Colonic mucosa (tissue), 4 donors: ENCODE data around the gene TMEM95. TPM values are rescaled to one million over a fixed set of nuclear protein-coding genes. Genes with fewer than 3 reads are reported as not detected.

Experiments used
- DNase-seq: peaks from one replicate; pipeline ENCODE4 v3.0.0-alpha.2; 2020
- H3K27ac ChIP-seq: fragments of 200-600 bp; one replicate; pipeline ENCODE4 v1.8.0; 2021
- H3K27me3 ChIP-seq: fragments of 200-600 bp; one replicate; pipeline ENCODE4 v1.8.0; 2021
- H3K36me3 ChIP-seq: fragments of 200-600 bp; one replicate; pipeline ENCODE4 v1.8.0; 2021
- H3K4me1 ChIP-seq: fragments of 200-600 bp; one replicate; pipeline ENCODE4 v1.8.0; 2021; ENCODE audit warnings: mild to moderate bottlenecking
- H3K4me3 ChIP-seq: fragments of 200-600 bp; one replicate; pipeline ENCODE4 v1.8.0; 2021
- H3K9ac ChIP-seq, 2 donors: one replicate each; pipeline ENCODE4 v1.7.0; 2013; ENCODE audit warnings: control low read depth in 2 of 2, low read depth in 2 of 2, low read length in 2 of 2
- H3K9me3 ChIP-seq: fragments of 200-600 bp; one replicate; pipeline ENCODE4 v1.8.0; 2021
- intact Hi-C: fragments of 100-400 bp; cut with DNase I; formaldehyde crosslinking; loops from one replicate; pipeline ENCODE4 v1.14.1; 2022
- total RNA-seq, 2 donors: library from RNA; stranded (reverse); fragmentation: NEBNext Ultra II Directional in 1 of 2; extraction: Animal tissue kit (Norgen Biotek cat#: 25700) in 1 of 2; gene quantifications; one replicate each; pipeline ENCODE4 v1.2.1, GENCODE V29; 2021
- TF ChIP-seq, protein P1 (sequence below): fragments of 200-600 bp; IDR thresholded peaks from one replicate; pipeline ENCODE4 v1.8.0; 2022; ENCODE audit warnings: antibody characterized with exemption, mild to moderate bottlenecking
- donor health status: healthy.
- donor health status: DM: no; HTN: no; CAD: no.
- donor health status: DM: no; HTN: no; CAD: no.

The TMEM95 gene
- total RNA-seq, 2 donors from 2014 or later = not detected

DNA sequence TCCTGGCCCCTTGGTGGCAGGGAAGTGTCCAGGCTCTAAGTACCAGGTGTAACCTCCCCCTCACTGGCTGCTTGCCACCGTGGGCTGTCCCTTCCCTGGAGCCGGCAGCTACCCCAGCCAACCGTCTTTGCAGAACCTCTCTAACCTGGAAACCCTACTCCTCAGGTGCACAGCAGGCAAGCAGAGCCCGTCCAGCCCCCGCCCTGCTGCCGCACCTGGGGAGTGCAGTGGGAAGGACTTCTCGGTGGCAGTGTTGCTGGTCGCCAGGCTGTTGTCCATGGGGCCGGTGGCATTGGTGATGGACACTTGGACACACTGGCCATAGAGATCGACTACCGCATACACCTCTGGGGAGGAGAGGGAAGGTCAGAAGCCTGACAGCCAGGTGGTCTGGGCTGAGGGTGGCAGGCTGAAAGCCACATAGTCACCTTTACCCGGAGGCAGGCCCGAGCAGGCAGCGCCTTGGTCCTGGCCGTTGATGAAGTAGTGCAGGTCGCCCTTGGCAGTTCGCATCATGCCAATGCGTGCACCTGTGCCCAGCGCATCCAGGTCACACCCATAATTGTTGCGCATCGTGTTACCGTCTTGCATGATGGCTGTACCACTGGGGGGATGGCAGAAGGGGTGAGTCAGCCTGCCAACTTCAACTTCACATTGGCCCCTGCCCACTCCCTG, 32.3 kb upstream of the TMEM95 start:
- H3K27me3 ChIP-seq = no peaks in the 10 kb centered on the region
- no peak for DNase-seq
- H3K4me3 ChIP-seq = no peak overlapping the region
- no peaks in the 10 kb centered on the region for H3K9me3 ChIP-seq
- H3K27ac ChIP-seq = no peak overlapping the region
- H3K9ac ChIP-seq = no peak overlapping the region
- TF ChIP-seq, protein P1, sequence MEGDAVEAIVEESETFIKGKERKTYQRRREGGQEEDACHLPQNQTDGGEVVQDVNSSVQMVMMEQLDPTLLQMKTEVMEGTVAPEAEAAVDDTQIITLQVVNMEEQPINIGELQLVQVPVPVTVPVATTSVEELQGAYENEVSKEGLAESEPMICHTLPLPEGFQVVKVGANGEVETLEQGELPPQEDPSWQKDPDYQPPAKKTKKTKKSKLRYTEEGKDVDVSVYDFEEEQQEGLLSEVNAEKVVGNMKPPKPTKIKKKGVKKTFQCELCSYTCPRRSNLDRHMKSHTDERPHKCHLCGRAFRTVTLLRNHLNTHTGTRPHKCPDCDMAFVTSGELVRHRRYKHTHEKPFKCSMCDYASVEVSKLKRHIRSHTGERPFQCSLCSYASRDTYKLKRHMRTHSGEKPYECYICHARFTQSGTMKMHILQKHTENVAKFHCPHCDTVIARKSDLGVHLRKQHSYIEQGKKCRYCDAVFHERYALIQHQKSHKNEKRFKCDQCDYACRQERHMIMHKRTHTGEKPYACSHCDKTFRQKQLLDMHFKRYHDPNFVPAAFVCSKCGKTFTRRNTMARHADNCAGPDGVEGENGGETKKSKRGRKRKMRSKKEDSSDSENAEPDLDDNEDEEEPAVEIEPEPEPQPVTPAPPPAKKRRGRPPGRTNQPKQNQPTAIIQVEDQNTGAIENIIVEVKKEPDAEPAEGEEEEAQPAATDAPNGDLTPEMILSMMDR = no peak
- H3K36me3 ChIP-seq = peaks cover 18% of the 10 kb centered on the region
- intact Hi-C loops = no loop called here
- peaks cover 2% of the 10 kb centered on the region for H3K4me1 ChIP-seq

DNA sequence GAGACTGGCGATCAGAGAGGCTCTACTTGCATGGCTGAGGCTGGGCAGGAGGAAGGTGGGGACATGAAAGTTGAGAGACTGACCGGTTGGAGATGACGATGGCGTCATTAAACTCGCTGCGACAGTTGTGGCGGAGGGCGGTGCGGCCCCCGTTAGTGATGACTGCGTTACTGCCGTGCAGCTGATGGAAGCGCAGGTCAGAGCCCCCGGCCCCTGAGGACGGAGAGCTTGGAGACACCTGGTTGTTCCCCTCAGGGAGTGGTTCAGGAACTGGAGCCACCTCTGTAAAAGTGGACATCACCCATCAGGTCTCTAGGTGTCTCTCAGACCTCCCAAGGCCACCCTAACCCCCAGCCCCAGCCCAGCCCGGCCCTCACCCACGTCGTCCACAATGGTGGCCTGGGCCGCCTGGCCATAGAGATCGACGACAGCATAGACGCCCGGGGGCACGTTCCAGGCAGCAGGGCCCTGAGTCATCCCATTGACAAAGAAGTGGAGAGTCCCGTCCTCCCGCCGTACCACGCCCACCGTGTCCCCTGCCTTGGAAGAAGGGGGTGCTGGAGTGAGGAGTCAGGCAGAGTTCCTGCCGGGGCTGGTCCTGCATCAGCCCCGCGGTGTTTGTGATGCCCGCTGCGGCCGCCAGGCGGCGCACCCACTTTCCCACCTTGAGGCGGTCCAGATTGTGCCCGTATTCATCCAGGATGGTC, 31.1 kb upstream of the TMEM95 start:
- intact Hi-C loops = no loop called here
- Histone ChIP-seq H3K36me3 (peaks cover 18% of the 10 kb centered on the region), H3K27ac (no peak overlapping the region), H3K27me3 (no peaks in the 10 kb centered on the region), H3K9me3 (no peaks in the 10 kb centered on the region), H3K4me1 (peaks cover 10% of the 10 kb centered on the region), H3K9ac (no peak overlapping the region), H3K4me3 (no peak overlapping the region)
- TF ChIP-seq, protein P1 = peak; percentile 77
- peak; percentile 53 for DNase-seq

DNA sequence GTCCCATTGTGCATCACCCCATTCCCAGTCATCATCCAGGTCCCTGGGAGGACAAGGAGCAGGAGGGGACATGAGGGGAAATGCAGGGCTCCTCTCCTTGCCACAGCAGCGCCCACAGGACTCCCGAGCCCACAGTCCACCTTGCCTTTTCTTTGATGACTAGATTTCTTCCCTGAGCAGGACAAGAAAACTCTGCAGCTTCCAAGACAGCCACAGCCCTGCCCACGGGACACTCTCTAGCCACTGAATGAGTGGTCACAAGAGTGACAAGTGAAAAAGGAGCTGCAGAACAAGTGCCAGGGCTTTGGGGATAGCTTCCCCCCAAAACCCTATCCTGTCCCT, 30.5 kb upstream of the TMEM95 start:
- DNase-seq = no peak
- intact Hi-C loops = no loop called here
- H3K4me3 ChIP-seq = no peak overlapping the region
- TF ChIP-seq, protein P1 = no peak
- peaks cover 10% of the 10 kb centered on the region for H3K4me1 ChIP-seq
- H3K36me3 ChIP-seq = peaks cover 18% of the 10 kb centered on the region
- no peak overlapping the region for H3K9ac ChIP-seq
- no peaks in the 10 kb centered on the region for H3K27me3 ChIP-seq
- H3K9me3 ChIP-seq = no peaks in the 10 kb centered on the region
- no peak overlapping the region for H3K27ac ChIP-seq

DNA sequence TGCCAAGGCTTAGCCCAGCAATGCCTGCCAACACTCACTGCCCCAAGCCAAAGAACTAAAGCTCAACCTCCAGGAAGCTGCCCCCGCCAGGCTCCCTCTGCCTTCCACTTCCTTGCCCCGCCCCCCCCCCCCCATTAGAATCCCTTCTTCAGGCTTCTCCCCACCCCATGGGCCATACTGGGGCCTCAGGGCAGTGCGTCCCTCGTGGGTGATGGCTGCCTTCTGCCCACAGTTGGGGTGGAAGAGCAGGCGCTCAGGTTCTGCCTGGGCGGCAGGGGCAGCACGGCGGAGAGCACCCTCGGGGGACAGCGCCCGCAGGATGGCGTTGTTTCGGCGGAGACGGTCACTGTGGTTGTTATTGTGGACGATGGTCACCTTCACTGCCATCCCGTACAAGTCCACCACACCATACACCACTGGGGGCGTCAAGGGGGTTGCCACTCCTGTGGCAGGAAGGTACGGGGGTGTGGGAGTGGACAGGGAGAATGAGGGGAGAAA, 29.9 kb upstream of the TMEM95 start:
- Histone ChIP-seq H3K27me3 (no peaks in the 10 kb centered on the region), H3K4me3 (no peak overlapping the region), H3K27ac (no peak overlapping the region), H3K4me1 (peaks cover 10% of the 10 kb centered on the region), H3K9ac (no peak overlapping the region), H3K9me3 (no peaks in the 10 kb centered on the region), H3K36me3 (peaks cover 18% of the 10 kb centered on the region)
- TF ChIP-seq, protein P1 = no peak
- DNase-seq = no peak
- intact Hi-C loops = no loop called here

DNA sequence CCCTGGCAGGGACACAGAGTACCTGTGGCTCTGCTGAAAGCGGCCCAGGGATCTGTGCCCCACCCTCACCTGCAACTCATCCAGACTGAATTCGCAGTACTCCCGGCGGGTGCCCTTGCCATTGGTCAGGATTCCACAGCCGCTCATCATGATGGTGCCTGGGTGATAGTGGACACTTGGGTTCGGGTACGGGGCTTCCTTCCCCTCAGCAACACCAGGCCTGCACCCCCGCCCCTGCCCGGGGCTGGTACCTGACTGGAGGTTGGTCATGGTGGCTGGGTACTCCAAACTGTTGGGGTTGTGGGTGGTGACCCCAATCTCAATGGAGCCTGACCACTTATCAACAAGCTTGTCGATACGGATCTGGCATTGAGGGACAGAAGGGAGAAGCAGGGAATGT, 28.8 kb upstream of the TMEM95 start:
- TF ChIP-seq, protein P1 = no peak
- H3K9ac ChIP-seq = no peak overlapping the region
- H3K4me1 ChIP-seq = peaks cover 10% of the 10 kb centered on the region
- intact Hi-C loops = no loop called here
- no peak overlapping the region for H3K4me3 ChIP-seq
- H3K27ac ChIP-seq = no peak overlapping the region
- DNase-seq = no peak
- no peaks in the 10 kb centered on the region for H3K27me3 ChIP-seq
- H3K36me3 ChIP-seq = peaks cover 18% of the 10 kb centered on the region
- no peaks in the 10 kb centered on the region for H3K9me3 ChIP-seq
